Upper lobe of left lung (tissue), 6 donors: ENCODE data around the gene ACACB. TPM values are rescaled to one million over a fixed set of nuclear protein-coding genes. Genes with fewer than 3 reads are reported as not detected.

Source experiments
- ATAC-seq, 2 donors: fragments of 200-7000 bp; cut with Tn5 transposase; one replicate each; pipeline ENCODE4 v1.9.1; 2022; ENCODE audit warnings: mild to moderate bottlenecking in 2 of 2, moderate library complexity in 2 of 2; ENCODE audit not compliant: low FRiP score in 2 of 2
- DNase-seq, 2 donors: peaks; one replicate each; pipeline ENCODE4 v3.0.0-alpha.2; 2019 to 2020
- H3K27ac ChIP-seq, 4 donors: fragments of 200-600 bp; sonication (generic); one replicate each; pipeline ENCODE4 v1.5.1; 2016 to 2019
- H3K27me3 ChIP-seq, 4 donors: fragments of 200-600 bp; sonication (generic); one replicate each; pipeline ENCODE4 v1.5.1; 2017 to 2019
- H3K36me3 ChIP-seq, 4 donors: fragments of 200-600 bp; sonication (generic); one replicate each; pipeline ENCODE4 v1.5.1; 2016 to 2019
- H3K4me1 ChIP-seq, 4 donors: fragments of 200-600 bp; sonication (generic); one replicate each; pipeline ENCODE4 v1.5.1; 2018 to 2019
- H3K4me3 ChIP-seq, 4 donors: fragments of 200-600 bp; sonication (generic); one replicate each; pipeline ENCODE4 v1.5.1; 2017 to 2019; ENCODE audit warnings: mild to moderate bottlenecking in 2 of 4, moderate library complexity in 1 of 4
- H3K9me3 ChIP-seq, 4 donors: fragments of 200-600 bp; sonication (generic); one replicate each; pipeline ENCODE4 v1.5.1; 2018 to 2019
- EP300 ChIP-seq, 4 donors: sonication (generic); formaldehyde crosslinking; IDR thresholded peaks; one replicate each; pipeline ENCODE4 v1.5.1; 2017; ENCODE audit warnings: antibody characterized with exemption in 4 of 4, control low read depth in 2 of 4
- POLR2A ChIP-seq, 4 donors: fragments of 450-650 bp; IDR thresholded peaks; one replicate each; pipeline ENCODE4 v1.5.1; 2016 to 2017; ENCODE audit warnings: antibody characterized with exemption in 4 of 4, mild to moderate bottlenecking in 2 of 4
- POLR2AphosphoS5 ChIP-seq, 2 donors: sonication (generic); formaldehyde crosslinking; IDR thresholded peaks; one replicate each; pipeline ENCODE4 v1.5.1; 2017; ENCODE audit warnings: antibody characterized with exemption in 2 of 2
- WGBS, 2 donors: methylation state at CpG; one replicate each; pipeline ENCODE4 v1.1.5; 2017 to 2018; 5-methylcytosine and 5-hydroxymethylcytosine counted together
- total RNA-seq, 6 donors: library from RNA; depleted of rRNA in 4 of 6; stranded (reverse); fragments of >200 nt in 4 of 6; gene quantifications; one replicate each; pipeline versions ENCODE4 v1.1.0 to v1.2.1, GENCODE V29; 2016 to 2021
- TF ChIP-seq, protein P1 (sequence below), 6 experiments: fragments of 450-650 bp in 4 of 6; fragments of 200-600 bp in 2 of 6; sonication (generic) in 2 of 6; IDR thresholded peaks; one replicate each; pipeline ENCODE4 v1.5.1; 2016 to 2019; ENCODE audit warnings: antibody characterized with exemption in 6 of 6
- donor health status: DM: no; HTN: no; CAD: no; lungs with moderate emphysema.
- donor health status: DM: no; HTN: yes; CAD: no; lungs with severe emphysema.

Gene ACACB
- total RNA-seq, 6 donors from 2014 or later: 26.3 to 202 (median 36.3) TPM

DNA sequence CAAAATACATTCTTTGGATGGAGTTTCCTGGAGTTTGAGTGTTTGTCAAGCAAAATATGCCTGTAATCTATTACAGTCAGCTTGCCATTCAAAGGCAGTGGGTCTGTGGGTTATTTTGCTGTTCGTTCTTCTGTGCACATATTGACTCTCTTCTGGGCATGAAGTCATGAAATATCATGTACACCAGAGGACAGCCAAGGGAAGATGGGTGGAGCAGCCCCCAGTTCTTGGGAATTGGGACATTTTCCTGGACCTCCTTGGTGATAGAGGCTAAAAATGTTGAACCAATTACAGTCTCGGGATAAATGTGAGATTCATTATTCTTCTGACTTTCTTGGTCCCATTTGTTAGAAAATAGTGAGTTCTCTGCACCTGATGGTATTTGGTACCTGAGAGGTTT lies 103.6 kb downstream of the ACACB start:
- Histone ChIP-seq H3K9me3 (no peaks in the 10 kb centered on the region), H3K36me3 (peaks cover 18 to 89% (median 46%) of the 10 kb centered on the region in 4 donors), H3K4me1 (no peaks in the 10 kb centered on the region), H3K4me3 (no peak overlapping the region), H3K27ac (no peak overlapping the region), H3K27me3 (no peaks in the 10 kb centered on the region)
- 86 to 91% methylated on average over 2 of the region's 2 CpGs for WGBS, 2 donors
- ATAC-seq (no peak), DNase-seq (no peak)
- TF ChIP-seq, protein P1, sequence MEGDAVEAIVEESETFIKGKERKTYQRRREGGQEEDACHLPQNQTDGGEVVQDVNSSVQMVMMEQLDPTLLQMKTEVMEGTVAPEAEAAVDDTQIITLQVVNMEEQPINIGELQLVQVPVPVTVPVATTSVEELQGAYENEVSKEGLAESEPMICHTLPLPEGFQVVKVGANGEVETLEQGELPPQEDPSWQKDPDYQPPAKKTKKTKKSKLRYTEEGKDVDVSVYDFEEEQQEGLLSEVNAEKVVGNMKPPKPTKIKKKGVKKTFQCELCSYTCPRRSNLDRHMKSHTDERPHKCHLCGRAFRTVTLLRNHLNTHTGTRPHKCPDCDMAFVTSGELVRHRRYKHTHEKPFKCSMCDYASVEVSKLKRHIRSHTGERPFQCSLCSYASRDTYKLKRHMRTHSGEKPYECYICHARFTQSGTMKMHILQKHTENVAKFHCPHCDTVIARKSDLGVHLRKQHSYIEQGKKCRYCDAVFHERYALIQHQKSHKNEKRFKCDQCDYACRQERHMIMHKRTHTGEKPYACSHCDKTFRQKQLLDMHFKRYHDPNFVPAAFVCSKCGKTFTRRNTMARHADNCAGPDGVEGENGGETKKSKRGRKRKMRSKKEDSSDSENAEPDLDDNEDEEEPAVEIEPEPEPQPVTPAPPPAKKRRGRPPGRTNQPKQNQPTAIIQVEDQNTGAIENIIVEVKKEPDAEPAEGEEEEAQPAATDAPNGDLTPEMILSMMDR (IDR thresholded peaks at IDR 0.05): no peak
- no peak for TF ChIP-seq EP300 (IDR thresholded peaks at IDR 0.05)
- no peak for TF ChIP-seq POLR2AphosphoS5 (IDR thresholded peaks at IDR 0.05)
- no peak for TF ChIP-seq POLR2A (IDR thresholded peaks at IDR 0.05)

DNA sequence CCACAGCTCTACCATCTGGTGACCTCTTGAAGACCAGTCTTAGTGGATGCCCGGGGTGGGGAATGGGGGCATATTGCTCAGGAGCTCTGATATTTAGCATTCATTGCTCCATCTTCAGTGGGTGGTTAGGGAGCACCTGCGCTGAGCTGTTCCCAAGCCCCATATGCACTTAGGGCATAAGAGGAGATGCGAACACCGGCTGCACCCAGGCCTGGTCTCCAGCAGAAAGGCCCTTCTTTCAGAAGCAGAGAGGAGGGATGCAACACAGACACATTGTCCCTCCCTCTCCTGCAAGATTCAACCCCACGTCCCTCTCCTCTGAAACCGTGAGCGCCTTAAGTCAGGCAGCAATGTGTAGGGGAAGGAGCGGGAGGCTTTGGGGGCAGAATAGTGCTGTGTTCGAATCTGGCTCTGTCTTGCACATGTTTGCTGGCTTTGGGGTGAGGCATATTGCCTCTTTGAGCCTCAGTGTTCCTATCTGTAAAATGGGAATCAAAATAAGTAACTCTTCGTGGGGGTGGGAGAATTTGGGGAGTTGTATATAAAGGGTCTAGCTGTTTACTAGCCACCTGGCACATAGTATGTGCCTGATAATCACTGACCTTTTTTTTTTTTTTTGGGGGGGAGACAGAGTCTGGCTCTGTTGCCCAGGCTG lies 105.0 kb downstream of the ACACB start:
- no peaks in the 10 kb centered on the region for H3K9me3 ChIP-seq
- DNase-seq: no peak
- H3K27me3 ChIP-seq: no peaks in the 10 kb centered on the region
- TF ChIP-seq, protein P1 (IDR thresholded peaks at IDR 0.05): no peak
- TF ChIP-seq POLR2AphosphoS5 (IDR thresholded peaks at IDR 0.05) (no peak), EP300 (IDR thresholded peaks at IDR 0.05) (no peak), POLR2A (IDR thresholded peaks at IDR 0.05) (no peak)
- 95 to 98% methylated on average over 10 of the region's 10 CpGs for WGBS, 2 donors
- H3K4me3 ChIP-seq: no peak overlapping the region
- no peak overlapping the region for H3K27ac ChIP-seq
- H3K36me3 ChIP-seq: peaks cover 18 to 91% (median 46%) of the 10 kb centered on the region in 4 donors
- H3K4me1 ChIP-seq: no peaks in the 10 kb centered on the region
- ATAC-seq: no peak

DNA sequence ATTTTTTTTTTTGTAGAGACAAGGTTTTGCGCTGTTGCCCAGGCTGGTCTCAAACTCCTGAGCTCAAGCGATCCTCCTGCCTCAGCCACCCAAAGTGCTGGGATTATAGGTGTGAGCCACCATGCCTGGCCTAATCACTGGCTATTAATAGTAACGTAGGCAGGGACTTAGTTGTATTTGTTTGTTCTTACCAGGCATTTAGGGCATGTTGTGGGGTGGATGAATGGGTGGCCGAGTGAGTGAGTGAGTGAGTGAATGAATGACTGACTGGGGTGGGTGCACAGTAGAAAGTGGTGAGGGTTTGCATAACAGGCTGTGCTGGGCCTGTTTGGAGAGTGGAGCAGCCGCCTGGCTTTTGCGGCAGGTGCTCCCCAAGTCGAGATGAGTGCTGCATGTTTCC lies 105.7 kb downstream of the ACACB start:
- no peak for DNase-seq
- Histone ChIP-seq H3K27ac (no peak overlapping the region), H3K27me3 (no peaks in the 10 kb centered on the region), H3K9me3 (no peaks in the 10 kb centered on the region), H3K4me1 (no peaks in the 10 kb centered on the region), H3K4me3 (no peak overlapping the region), H3K36me3 (peaks cover 15 to 90% (median 44%) of the 10 kb centered on the region in 4 donors)
- ATAC-seq: no peak
- 88 to 97% methylated on average over 7 of the region's 7 CpGs for WGBS, 2 donors
- TF ChIP-seq POLR2A (IDR thresholded peaks at IDR 0.05) (no peak), EP300 (IDR thresholded peaks at IDR 0.05) (no peak), POLR2AphosphoS5 (IDR thresholded peaks at IDR 0.05) (no peak)
- TF ChIP-seq, protein P1 (IDR thresholded peaks at IDR 0.05): no peak

DNA sequence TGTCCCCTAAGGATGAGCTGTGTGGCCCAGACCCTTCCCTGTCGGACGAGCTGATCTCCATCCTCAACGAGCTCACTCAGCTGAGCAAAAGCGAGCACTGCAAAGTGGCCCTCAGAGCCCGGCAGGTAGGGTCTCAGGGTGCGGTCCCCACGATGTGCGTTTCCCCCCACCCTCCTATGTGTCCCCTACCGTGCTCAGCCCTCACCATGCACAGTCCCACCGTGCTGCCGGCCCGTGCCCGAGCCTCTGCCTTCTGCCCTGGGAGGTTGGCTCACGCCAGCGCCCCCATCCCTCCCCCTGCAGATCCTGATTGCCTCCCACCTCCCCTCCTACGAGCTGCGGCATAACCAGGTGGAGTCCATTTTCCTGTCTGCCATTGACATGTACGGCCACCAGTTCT lies 106.1 kb downstream of the ACACB start:
- no peak for ATAC-seq
- H3K27me3 ChIP-seq: no peaks in the 10 kb centered on the region
- WGBS, 2 donors: 90 to 95% methylated on average over 15 to 18 of the region's 18 CpGs
- peaks cover 11 to 90% (median 43%) of the 10 kb centered on the region in 4 donors for H3K36me3 ChIP-seq
- H3K27ac ChIP-seq: no peak overlapping the region
- no peaks in the 10 kb centered on the region for H3K9me3 ChIP-seq
- TF ChIP-seq POLR2AphosphoS5 (IDR thresholded peaks at IDR 0.05): no peak
- TF ChIP-seq EP300 (IDR thresholded peaks at IDR 0.05): no peak
- TF ChIP-seq POLR2A (IDR thresholded peaks at IDR 0.05): no peak
- TF ChIP-seq, protein P1 (IDR thresholded peaks at IDR 0.05): no peak
- H3K4me3 ChIP-seq: no peak overlapping the region
- H3K4me1 ChIP-seq: no peaks in the 10 kb centered on the region
- DNase-seq: peak in 1 of 2 donors; percentile 64

DNA sequence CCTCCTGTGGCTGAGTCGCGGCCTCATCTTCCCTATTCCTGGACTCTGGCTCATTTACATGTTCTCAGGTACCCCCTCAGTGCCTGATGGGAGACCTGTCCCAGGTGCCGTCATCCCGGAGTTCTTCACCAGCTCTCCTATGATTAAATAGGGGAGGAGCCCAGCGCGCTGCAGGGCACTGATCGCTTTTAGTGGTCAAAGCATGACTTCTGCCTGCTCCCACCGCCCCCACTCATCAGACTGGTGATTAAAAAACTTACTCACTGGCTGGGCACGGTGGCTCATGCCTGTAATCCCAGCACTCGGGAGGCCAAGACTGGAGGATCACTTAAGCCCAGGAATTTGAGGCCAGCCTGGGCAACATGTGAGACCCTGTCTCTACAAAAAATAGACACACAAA lies 106.8 kb downstream of the ACACB start:
- Histone ChIP-seq H3K27me3 (no peaks in the 10 kb centered on the region), H3K27ac (no peak overlapping the region), H3K36me3 (peaks cover 8 to 88% (median 45%) of the 10 kb centered on the region in 4 donors), H3K4me3 (no peak overlapping the region), H3K4me1 (no peaks in the 10 kb centered on the region), H3K9me3 (no peaks in the 10 kb centered on the region)
- TF ChIP-seq, protein P1 (IDR thresholded peaks at IDR 0.05): no peak
- TF ChIP-seq EP300 (IDR thresholded peaks at IDR 0.05): no peak
- TF ChIP-seq POLR2AphosphoS5 (IDR thresholded peaks at IDR 0.05): no peak
- TF ChIP-seq POLR2A (IDR thresholded peaks at IDR 0.05): no peak
- no peak for ATAC-seq
- WGBS, 2 donors: 95 to 97% methylated on average over 8 to 10 of the region's 10 CpGs
- no peak for DNase-seq
